GM19452 (cell line): ENCODE results near the gene TYROBP.
"Not testable (repeated sequence)": the region's sequence is repeated elsewhere in the genome, so short reads cannot be mapped to it uniquely, and the experiment has no call there.

Experiments used
- ATAC-seq: cut with Tn5 transposase; IDR thresholded peaks from one replicate; pipeline ENCODE4 v1.9.1; 2021; ENCODE audit not compliant: unreplicated experiment

Gene TYROBP

GRCh38 chr19:35874392-35874930 lies 33.6 kb downstream of the TYROBP start:
- no peak for ATAC-seq

GRCh38 chr19:35872180-35872579 lies 35.9 kb downstream of the TYROBP start:
- no peak for ATAC-seq

- no peak for ATAC-seq
These were observed 36.5 kb downstream of the TYROBP start for GRCh38 chr19:35871611-35872010.

GRCh38 chr19:35870798-35871197 lies 37.3 kb downstream of the TYROBP start:
- ATAC-seq, result no peak

GRCh38 chr19:35870124-35870736 lies 37.9 kb downstream of the TYROBP start:
- not testable (repeated sequence) for ATAC-seq

GRCh38 chr19:35869327-35870123 lies 38.6 kb downstream of the TYROBP start:
- ATAC-seq, result no peak

- no peak for ATAC-seq
These were observed 39.2 kb downstream of the TYROBP start for GRCh38 chr19:35868823-35869326.

- ATAC-seq, result no peak
These were observed 39.8 kb downstream of the TYROBP start, which contains the start of gene APLP1 for GRCh38 chr19:35868172-35868822. APLP1 (plus strand) TSS chr19:35868574; CDS start chr19:35868637, 63 bp downstream.

- ATAC-seq, result no peak
These were observed 45.1 kb downstream of the TYROBP start for GRCh38 chr19:35863018-35863417.

- no peak for ATAC-seq
These were observed 45.6 kb downstream of the TYROBP start for GRCh38 chr19:35862528-35862927.

- no peak for ATAC-seq
These were observed 46.4 kb downstream of the TYROBP start for GRCh38 chr19:35861640-35862160.

- ATAC-seq, result no peak
These were observed 47.1 kb downstream of the TYROBP start for GRCh38 chr19:35860818-35861639.

GRCh38 chr19:35860436-35860817 lies 47.7 kb downstream of the TYROBP start:
- ATAC-seq, result no peak

GRCh38 chr19:35859414-35859813 lies 48.7 kb downstream of the TYROBP start:
- ATAC-seq, result no peak

GRCh38 chr19:35858311-35858710 lies 49.8 kb downstream of the TYROBP start:
- no peak for ATAC-seq

- no peak for ATAC-seq
These were observed 51.4 kb downstream of the TYROBP start, which contains the start of gene KIRREL2 for GRCh38 chr19:35856546-35857149. KIRREL2 (plus strand) TSS chr19:35856911; CDS start chr19:35857120, 209 bp downstream.
